GM21825 (cell line): ENCODE measurements around the gene TMTC2.

ENCODE experiments used
- ATAC-seq: cut with Tn5 transposase; IDR thresholded peaks from one replicate; pipeline ENCODE4 v1.9.1; 2021; ENCODE audit warnings: mild to moderate bottlenecking, moderate library complexity; ENCODE audit not compliant: unreplicated experiment

TMTC2 gene

GRCh38 chr12:82942521-82942920, 255.8 kb downstream of the TMTC2 start:
- ATAC-seq = no peak

- ATAC-seq = no peak
These were observed 256.3 kb downstream of the TMTC2 start for GRCh38 chr12:82942991-82943401.

GRCh38 chr12:82948491-82948890, 261.8 kb downstream of the TMTC2 start:
- ATAC-seq = no peak

GRCh38 chr12:82950356-82950755, 263.6 kb downstream of the TMTC2 start:
- no peak for ATAC-seq

GRCh38 chr12:82952946-82953345, 266.2 kb downstream of the TMTC2 start:
- ATAC-seq = no peak

- no peak for ATAC-seq
These were observed 266.7 kb downstream of the TMTC2 start for GRCh38 chr12:82953397-82953796.

- no peak for ATAC-seq
These were observed 267.4 kb downstream of the TMTC2 start for GRCh38 chr12:82954064-82954463.

- no peak for ATAC-seq
These were observed 267.9 kb downstream of the TMTC2 start for GRCh38 chr12:82954572-82954971.

- no peak for ATAC-seq
These were observed 268.3 kb downstream of the TMTC2 start for GRCh38 chr12:82955043-82955442.

GRCh38 chr12:82958966-82959365, 272.3 kb downstream of the TMTC2 start:
- no peak for ATAC-seq

GRCh38 chr12:82959821-82960220, 273.1 kb downstream of the TMTC2 start:
- ATAC-seq = no peak

- no peak for ATAC-seq
These were observed 275.1 kb downstream of the TMTC2 start for GRCh38 chr12:82961835-82962234.

- no peak for ATAC-seq
These were observed 277.2 kb downstream of the TMTC2 start for GRCh38 chr12:82963956-82964355.

GRCh38 chr12:82964446-82964845, 277.7 kb downstream of the TMTC2 start:
- no peak for ATAC-seq

GRCh38 chr12:82966001-82966559, 279.4 kb downstream of the TMTC2 start:
- no peak for ATAC-seq

- ATAC-seq = no peak
These were observed 282.1 kb downstream of the TMTC2 start for GRCh38 chr12:82968631-82969367.

GRCh38 chr12:82970614-82971013, 283.9 kb downstream of the TMTC2 start:
- ATAC-seq = no peak

- no peak for ATAC-seq
These were observed 284.9 kb downstream of the TMTC2 start for GRCh38 chr12:82971584-82971983.

- no peak for ATAC-seq
These were observed 285.9 kb downstream of the TMTC2 start for GRCh38 chr12:82972624-82973023.

GRCh38 chr12:82973592-82973991, 286.9 kb downstream of the TMTC2 start:
- no peak for ATAC-seq

- no peak for ATAC-seq
These were observed 294.4 kb downstream of the TMTC2 start for GRCh38 chr12:82981150-82981549.

- no peak for ATAC-seq
These were observed 307.4 kb downstream of the TMTC2 start for GRCh38 chr12:82994117-82994516.
